Activated effector memory CD4-positive, alpha-beta T cell treated with Interleukin-2 at 50 U/mL for 16 hours (primary cell): ENCODE data around the gene NMNAT2.

Experiments
- DNase-seq: peaks from one replicate; pipeline ENCODE4 v3.0.0-alpha.2; 2020

Gene NMNAT2

DNA sequence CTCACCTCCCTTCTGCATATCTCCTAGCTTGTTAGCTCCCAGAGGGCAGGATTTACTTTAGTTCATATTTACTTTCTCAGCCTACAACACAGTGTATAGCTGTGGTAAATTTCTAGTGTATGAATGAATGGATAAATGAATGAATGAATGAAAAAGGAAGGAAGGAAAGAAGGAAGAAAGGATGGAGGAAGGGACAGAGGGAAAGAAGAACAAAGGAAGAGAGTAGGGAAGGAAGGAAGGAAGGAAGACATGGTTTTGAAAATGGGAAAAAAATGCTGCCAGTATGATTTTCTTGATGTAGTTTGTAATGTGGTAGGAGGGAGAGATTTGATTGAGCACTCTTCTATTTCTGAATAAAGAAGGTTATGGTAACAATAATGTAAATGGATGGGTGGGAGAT, 185.1 kb downstream of the NMNAT2 start:
- no peak for DNase-seq

DNA sequence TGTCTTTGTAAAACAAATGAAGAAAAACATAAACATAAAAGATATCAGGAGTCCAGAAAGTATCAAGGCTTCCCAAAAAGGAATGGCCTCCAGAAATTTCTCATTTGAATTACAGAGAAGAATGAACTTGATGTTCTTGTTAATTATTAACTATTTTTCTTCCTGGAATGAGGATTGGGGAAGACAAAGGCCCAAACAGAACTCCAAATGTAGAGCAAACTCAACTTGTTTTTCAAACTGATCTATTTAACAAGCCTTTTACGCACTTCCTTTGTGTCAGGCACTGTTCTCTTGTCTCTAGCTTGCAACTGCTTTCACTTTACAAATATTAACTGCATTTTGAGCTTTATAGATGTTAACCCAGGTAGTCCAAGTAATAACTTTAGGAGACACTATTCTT, 186.6 kb downstream of the NMNAT2 start:
- DNase-seq, result no peak

DNA sequence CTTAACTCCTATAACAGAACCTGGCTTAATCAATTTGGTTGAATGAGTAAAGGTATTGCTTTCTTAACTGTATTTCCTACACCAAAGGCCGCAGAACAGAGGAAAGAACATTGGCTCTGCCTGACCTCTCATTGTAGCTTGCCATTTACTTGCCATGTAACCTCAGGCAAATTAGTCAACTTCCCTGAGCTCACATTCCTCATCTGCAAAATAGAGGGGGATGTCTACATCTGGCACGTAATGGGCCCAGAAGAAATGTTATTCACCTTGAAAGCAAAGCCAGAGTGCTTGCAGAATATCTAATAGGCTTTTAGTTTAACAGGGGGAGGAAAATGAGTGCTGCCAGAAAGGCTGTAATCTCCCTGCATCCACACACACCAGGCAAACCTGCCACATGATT, 187.8 kb downstream of the NMNAT2 start:
- DNase-seq, result no peak

DNA sequence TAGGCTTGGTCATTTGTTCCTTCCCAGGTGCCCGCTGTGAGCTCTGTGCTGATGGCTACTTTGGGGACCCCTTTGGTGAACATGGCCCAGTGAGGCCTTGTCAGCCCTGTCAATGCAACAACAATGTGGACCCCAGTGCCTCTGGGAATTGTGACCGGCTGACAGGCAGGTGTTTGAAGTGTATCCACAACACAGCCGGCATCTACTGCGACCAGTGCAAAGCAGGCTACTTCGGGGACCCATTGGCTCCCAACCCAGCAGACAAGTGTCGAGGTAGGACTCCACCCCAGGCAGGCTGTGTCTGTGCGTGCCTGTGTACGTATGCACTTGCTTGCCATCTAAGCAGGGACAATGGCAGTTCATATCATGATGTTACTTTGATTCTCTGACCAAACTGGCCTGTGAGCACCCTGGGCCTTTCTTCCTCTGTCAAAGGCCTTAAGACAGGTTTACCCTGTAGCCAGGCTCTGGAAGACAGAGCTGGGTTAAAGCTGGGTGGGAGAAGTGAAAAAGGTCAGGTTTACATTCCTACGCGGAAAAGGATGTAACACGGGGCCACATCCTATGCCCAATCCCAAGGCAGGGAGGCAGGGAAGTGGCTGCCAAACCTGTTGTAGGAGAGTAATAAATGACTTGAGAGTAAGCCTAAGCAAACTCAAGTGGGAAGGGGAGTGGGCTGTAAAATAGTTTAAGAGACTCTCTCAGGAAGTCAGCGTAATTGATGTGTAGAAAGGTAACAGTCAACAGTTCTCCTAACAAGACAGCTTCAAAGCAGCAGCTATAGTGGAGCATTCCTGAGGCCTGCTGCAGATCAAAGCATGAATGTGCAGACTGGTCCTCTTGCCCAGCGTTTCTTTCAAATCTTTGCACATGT, 189.6 kb downstream of the NMNAT2 start:
- no peak for DNase-seq

DNA sequence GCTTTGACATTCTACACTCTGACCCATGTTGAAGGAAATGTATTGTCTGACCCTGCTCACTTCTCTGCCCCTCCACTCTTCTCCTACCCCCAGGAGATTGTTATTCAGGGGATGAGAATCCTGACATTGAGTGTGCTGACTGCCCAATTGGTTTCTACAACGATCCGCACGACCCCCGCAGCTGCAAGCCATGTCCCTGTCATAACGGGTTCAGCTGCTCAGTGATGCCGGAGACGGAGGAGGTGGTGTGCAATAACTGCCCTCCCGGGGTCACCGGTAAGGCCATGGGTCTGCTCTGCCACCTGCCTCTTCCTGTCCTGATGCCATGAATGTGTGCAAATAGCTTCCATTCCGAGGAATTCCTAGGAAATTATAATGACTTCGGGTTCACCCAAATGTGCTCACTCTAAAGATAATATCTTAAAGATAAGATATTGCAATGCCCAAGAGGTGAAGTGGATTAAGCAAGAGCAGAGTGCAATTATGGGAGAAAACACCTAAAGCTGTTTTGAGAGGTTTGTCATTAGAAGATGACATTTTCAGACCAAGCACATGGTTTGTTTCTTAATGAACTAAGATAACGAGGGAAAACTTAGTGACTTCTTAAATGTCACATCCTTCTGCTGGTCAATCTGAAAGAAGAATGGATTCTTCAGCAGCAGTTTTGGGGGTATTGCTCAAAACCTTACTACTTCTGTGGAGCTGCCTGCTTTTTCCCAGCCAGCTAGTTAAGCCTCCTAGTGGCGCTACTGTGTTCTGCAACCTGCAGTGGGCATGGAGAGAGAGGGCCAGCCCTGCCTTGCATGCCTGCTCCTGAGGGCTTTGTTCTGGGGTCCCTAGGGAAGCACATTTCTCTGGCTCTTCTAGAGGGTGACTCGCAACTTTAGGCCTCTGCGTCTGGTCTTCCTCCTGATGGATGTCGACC, 190.5 kb downstream of the NMNAT2 start:
- no peak for DNase-seq

DNA sequence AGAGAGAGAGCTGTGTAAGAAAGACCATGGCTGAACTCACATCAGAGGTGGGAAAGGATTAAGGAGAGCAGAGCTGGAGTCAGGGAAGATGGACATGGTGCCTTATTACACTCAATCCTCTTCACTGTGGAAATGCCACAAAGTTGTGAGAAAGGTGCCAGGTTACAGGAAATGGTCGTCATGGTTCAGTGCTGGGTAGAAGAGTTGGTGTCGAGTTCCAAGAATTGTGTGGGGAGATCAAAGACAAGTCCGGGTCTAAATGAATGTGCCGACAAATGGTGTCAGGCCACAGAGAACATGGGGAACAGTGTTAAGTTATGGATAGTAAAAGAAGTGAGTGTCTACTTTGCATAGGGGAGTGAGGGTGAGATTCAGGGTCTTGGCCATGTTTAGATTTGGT, 191.2 kb downstream of the NMNAT2 start:
- no peak for DNase-seq

DNA sequence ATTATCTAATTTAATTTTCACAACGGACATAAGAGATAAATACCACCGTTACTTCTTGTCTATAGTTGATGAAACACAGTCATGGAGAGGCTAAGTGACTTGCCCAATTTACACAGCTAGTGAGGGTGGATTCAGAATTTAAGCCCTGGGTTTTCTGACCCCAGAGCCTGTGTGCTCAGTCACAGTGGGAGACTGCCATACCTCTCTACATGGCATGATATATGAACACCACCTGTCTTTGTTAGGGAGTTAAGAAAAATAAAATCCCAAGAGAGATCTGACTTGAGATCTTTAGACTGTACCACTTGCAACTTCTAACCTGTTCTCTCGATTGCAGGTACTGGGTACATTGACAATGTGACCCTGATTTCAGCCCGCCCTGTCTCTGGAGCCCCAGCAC, 191.8 kb downstream of the NMNAT2 start:
- no peak for DNase-seq

DNA sequence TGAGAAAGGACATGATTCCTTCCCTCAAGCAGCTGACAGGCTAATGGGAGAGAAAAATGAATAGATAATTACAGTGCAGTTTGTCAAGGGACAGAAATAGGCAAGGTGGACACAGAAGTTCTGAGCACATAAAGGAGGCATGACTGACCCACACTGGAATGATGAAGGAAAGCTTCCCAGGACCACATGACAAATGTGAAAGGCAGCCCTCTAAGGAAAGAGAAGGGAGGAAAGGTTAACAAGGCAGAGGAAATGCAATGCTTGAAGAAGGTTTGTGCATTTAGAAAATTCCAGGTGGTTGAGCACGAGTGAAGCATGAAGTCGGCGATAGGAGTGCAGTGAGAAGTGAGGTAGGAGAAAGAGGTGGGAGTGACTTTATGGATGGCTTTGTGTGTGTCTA, 194.7 kb downstream of the NMNAT2 start:
- DNase-seq, result no peak

DNA sequence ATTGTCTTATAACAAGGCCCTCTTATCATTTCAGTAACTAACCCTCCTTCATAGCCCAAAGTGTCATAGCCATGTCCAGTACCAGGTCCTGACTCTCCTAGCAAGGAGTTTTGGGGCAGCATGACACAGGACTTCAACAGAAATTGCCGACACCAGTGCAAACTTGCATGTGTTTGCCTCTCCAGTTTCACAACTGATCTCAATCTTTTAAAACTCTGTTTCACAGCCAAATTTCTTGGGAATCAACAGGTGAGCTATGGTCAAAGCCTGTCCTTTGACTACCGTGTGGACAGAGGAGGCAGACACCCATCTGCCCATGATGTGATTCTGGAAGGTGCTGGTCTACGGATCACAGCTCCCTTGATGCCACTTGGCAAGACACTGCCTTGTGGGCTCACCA, 195.3 kb downstream of the NMNAT2 start:
- no peak for DNase-seq

DNA sequence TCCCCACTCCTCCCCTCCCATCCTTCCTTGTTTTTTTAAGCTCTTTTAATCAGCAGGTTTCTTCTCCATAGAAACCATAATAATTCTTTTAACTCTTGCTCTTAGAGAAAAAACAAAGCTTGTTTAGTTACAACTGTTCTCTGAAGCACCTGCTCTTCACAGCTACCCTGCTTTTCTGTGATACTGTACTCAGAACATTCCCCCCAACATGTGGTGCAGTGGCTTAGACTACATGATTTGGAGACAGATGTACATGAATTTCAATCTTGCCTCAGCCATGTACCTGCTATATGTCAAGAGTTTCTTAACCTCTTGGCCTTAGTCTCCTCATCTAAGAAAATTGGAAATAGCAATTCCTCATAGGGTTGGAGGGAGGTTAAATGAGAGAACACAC, 198.6 kb downstream of the NMNAT2 start:
- DNase-seq, result no peak

DNA sequence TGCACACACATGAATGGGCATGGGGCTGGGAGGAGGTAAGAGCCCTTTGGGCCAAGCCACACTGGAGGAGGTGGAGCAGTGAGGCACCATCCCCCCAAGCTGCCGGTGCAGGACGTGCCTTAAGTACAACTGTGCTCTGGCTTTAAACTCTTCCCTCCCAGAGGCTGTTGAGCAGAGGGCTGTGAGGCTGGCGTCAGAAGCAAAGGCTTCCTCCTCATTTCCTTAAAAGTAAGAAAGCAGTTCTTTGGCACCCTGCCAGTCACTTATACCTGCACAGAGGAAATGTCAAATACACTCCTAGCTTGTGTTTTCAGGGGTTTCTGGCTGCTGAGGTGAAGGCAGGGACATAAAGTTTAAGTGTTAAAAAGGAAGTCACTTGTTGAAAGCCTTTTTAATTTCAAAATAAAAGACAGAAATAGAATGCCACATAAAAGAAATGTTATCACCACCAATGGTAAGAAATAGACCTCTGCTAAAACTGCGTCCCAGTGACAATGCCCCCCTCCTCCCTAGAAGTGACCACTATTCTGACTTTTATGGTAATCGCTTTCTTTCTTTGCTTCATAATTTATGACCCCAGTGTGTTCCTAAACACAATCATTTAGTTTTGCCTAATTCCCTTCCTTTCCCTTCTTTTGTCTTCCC, 199.1 kb downstream of the NMNAT2 start:
- DNase-seq, result no peak

DNA sequence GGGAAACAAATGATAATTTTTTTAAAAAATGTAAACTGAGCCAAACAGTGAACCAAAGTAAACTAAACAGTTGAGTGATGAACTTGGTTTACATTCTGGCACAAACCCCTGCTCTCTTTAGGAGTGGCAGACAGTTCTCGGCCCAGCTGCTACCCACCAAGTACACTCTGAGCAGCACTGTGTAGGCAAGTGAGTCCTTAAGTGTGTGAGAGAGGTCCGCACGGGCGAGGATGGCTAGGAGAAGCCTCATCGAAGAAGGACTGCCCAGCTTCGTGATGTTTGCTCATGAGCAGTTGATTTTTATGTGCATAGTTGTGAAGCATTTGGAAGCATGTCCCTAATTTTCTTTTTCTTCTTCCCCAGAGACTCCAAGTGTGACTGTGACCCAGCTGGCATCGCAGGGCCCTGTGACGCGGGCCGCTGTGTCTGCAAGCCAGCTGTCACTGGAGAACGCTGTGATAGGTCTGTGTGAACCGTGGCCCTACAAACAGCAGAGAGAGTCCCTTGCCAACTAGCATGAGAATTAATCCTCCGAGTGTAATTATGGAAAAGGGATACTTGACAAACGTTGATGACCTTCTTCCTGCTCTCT, 200.1 kb downstream of the NMNAT2 start:
- DNase-seq, result no peak

DNA sequence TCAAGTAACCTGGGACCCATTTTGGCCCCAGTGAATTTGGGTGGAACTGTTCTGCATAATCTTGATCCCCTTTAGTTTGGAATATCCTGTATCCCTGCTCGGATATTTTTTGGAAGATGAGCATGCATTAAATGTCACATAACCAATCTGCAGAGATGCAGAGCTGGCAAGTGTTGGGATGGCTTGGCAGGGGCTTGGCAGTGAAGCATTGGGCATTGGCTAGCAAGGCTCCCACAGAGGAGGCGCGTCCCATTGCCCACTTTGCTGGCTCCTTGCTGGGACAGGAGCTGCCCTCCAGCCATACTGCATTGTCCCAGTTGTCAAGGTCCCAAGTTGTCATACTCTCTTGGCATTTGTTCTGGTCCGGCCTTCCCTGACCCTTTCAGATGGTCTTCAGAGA, 202.2 kb downstream of the NMNAT2 start:
- DNase-seq, result no peak

DNA sequence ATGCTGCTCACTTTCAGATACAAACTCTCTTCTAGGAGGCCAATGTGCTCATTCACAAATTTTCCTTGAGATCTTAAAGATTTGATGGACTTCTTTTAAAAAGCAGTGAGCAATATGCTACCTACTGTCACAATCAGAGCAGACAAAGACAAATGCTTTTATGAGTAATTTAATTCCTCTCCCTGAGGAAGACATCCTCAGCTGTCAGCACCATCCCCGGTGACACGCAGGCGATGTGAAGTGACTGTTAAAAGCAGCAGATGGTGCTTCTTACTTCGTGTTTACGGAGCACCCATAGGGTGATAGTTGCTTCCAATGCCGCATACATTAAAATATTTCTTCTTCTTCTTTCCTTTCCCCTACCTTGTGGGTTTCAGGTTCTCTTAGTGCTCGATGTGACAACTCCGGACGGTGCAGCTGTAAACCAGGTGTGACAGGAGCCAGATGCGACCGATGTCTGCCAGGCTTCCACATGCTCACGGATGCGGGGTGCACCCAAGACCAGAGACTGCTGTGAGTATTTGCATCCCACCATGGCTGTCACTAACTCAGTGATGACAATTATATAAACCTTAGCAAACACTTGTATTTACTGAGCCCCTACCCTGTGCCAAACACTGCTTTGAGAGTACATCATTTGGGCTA, 203.0 kb downstream of the NMNAT2 start:
- DNase-seq, result no peak

DNA sequence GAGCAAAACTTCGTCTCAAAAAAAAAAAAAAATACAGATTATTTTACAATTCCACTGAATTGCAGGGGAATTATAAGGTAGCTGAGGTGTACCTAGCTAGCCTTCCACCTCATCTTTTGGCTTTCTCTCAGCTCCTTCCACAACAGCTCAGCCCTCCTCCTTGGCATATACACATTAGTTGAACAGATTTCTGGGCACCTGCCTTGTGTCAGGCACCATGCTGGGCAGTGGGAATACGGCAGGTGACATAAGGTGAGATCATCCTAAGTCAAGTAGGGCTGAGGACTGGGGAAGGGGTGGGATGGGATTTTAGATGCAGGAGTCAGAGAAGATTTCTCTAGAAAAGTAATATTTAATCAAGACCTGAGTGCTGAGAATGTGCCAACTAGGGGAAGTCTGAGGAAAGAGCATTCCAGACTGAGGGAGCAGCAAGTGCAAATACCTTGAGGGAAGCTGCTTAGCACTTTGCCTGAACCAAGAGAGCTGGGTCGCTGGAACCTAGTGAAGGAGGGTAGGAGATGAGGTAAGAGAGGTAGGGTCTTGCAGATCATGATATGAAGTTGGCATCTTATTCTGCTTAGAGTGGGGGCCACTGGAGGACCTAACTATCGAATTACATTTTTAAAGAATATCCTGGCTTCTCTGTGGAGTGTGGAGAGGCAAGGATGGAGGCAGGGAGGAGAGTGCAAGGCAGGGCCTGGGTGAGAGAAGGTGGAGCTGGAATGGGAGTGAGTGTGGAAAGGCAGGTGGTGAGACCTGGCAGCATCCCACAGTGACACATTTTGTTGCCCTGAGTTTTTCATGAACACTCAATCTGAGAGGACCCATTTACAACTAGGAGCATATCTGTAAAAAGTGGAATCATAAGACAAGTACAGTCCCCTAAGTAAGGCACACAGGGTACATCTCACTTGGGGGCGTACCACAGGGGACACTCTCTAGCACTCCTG, 203.9 kb downstream of the NMNAT2 start:
- DNase-seq, result no peak

DNA sequence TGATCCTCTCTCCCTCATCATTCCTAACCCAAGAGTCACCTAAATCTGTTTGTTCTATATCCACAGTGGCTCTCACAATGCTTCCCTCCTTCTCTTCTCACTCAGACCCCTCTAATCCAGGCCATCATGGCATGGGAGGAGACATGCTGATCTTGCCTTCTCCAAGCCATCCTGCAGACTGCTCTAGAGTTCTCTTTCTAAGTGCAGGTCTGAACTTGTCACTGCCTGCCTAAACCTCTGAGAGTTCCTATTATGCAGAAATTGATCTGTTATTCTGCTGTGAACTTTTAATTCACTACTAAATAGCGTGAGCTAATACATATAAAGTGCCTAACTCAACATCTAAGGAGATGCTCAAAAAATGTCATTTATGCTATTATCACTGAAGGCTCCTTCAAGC, 205.3 kb downstream of the NMNAT2 start:
- DNase-seq, result no peak

DNA sequence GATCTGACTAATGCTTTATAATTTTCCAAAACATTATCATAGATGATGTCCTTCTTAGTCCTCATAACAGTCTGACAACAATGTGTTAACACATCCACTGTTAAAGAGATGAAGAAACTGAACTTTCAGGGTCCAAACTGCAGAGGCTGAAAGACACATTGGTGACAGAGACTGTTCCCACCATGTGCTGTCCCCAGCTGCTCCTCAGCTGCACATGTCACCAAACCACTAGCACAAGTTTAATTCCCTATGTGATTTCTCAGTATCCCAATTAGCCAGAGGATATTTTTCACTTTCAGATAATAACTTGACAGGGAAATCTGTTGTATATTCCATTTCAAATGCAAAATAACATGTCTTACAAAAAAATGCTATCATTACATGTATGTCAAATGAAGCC, 207.5 kb downstream of the NMNAT2 start:
- DNase-seq, result no peak

DNA sequence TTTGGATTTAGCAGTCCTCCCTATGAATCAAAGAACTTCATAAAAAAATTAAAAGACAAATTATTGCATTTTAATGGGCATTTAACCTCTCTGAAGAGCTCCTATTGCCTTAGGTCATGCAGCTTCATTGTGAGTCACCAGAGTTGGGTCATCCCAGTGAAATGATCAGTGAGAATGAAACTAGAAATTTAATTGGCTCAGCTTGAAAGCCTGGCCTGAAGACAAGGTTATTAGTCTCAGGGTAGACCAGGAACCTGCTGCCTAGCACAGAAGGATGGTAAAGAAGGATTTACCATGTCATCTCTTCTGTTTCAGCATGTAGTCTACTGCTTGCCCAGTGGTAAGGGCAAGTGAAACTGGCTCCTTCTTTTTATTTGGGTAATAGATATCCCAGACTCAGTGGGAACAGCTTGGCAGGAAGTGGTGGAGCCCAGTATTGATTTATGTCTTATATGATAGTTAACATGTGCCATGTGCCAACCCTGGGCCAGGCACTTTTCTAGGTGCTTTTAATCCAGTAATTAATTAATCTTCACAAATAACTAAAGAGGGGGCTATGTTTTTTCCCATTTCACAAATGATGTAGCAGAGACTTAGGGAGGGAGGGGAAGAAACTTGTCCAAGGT, 208.5 kb downstream of the NMNAT2 start:
- no peak for DNase-seq

DNA sequence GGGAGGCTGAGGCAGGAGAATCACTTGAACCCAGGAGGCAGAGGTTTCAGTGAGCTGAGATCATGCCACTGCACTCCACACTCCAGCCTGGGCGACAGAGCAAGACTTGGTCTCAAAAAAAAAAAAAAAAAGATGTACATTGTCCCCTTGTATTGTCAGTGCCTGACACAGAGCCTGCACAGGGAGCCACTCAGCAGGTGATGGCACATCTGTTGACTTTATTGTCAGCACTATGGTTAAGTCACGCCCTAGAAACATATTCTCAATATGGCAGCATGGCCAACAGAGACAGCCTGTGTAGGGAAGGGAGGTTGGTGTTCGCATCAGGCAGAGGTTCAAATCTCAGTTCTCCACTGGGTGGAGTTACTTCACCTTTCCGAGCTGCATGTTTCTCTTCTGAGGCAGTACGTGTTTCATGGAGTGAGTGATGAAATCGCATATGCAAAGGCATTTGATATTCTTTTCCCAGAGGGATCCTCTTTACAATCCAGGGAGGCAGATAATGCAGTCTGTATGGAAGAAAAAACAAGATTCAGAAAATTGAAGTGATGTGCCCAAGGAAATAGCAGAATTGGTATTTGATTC, 211.6 kb downstream of the NMNAT2 start:
- no peak for DNase-seq

DNA sequence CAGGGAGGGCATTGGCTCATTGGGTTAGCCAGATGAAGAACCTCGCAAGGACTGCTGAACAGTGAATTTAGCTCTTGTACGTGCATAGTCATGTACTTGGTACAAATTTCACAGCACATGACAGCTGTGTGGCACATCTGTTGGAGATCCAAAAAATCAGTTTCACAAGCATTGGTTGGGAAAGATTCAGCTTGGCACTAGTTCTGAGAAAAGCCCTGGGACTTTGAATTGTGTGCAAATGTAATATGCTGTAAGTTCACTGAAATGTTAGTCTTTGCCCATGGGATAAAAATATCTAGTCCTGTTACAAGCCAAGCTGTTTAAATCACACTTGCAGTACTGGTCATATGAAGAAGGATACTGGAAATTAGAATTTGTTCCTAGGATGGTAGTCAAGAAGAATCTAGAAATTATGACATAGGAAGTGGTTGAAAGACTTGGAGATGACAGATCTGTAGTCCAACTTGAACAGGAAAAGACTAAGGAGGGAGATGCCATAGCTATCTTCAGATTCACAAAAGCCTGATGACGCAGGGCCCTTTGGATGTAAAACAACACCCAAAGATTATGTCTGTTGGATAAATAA, 212.9 kb downstream of the NMNAT2 start:
- DNase-seq, result no peak
